Neural progenitor cell (in vitro differentiated cells): ENCODE measurements around the gene EXOSC5. TPM values are rescaled to one million over a fixed set of nuclear protein-coding genes. Genes with fewer than 3 reads are reported as not detected.

ENCODE experiments used
- DNase-seq: peaks from one replicate; pipeline ENCODE4 v3.0.0-alpha.2; 2016; ENCODE audit warnings: low spot score
- H2AFZ ChIP-seq: fragments of 200-600 bp; sonication (generic); replicated peaks from 2 replicates; pipeline ENCODE4 v1.6.1; 2016; ENCODE audit warnings: antibody characterized with exemption
- H3F3A ChIP-seq: fragments of 200-600 bp; sonication (generic); 2 replicates; pipeline ENCODE4 v1.6.1; 2016; ENCODE audit warnings: antibody characterized with exemption, low read depth
- H3K27ac ChIP-seq: fragments of 200-600 bp; sonication (generic); 2 replicates; pipeline ENCODE4 v1.5.1; 2016; ENCODE audit warnings: mild to moderate bottlenecking
- H3K27me3 ChIP-seq: fragments of 200-600 bp; sonication (generic); 2 replicates; pipeline ENCODE4 v1.6.1; 2016; ENCODE audit warnings: mild to moderate bottlenecking, moderate library complexity
- H3K36me3 ChIP-seq: fragments of 200-600 bp; sonication (generic); 2 replicates; pipeline ENCODE4 v1.5.1; 2016
- H3K4me1 ChIP-seq: fragments of 200-600 bp; sonication (generic); 2 replicates; pipeline ENCODE4 v1.6.1; 2016; ENCODE audit warnings: mixed run types
- H3K4me2 ChIP-seq: fragments of 200-600 bp; sonication (generic); 2 replicates; pipeline ENCODE4 v1.6.1; 2016
- H3K4me3 ChIP-seq: fragments of 200-600 bp; sonication (generic); 2 replicates; pipeline ENCODE4 v1.5.1; 2016
- H3K79me2 ChIP-seq: fragments of 200-600 bp; sonication (generic); 2 replicates; pipeline ENCODE4 v1.6.1; 2016; ENCODE audit warnings: low read depth
- H3K9ac ChIP-seq: fragments of 200-600 bp; sonication (generic); 2 replicates; pipeline ENCODE4 v1.6.1; 2016
- H3K9me3 ChIP-seq: fragments of 200-600 bp; sonication (generic); 2 replicates; pipeline ENCODE4 v1.5.1; 2016; ENCODE audit warnings: low read depth
- H4K20me1 ChIP-seq: fragments of 200-600 bp; sonication (generic); 2 replicates; pipeline ENCODE4 v1.6.1; 2016; ENCODE audit warnings: low read depth
- H3K27ac Mint-ChIP-seq: 3 replicates; pipeline ENCODE4 v1.8.0; 2021; ENCODE audit warnings: mixed read lengths
- H3K27me3 Mint-ChIP-seq: 2 replicates; pipeline ENCODE4 v1.8.0; 2022; ENCODE audit warnings: low read depth, mild to moderate bottlenecking, inconsistent platforms, moderate library complexity, mixed read lengths; ENCODE audit not compliant: insufficient read depth
- H3K36me3 Mint-ChIP-seq: 3 replicates; pipeline ENCODE4 v1.8.0; 2021; ENCODE audit warnings: mixed read lengths
- H3K4me1 Mint-ChIP-seq: 3 replicates; pipeline ENCODE4 v1.8.0; 2021; ENCODE audit warnings: mixed read lengths
- H3K4me3 Mint-ChIP-seq: 3 replicates; pipeline ENCODE4 v1.8.0; 2021; ENCODE audit warnings: mild to moderate bottlenecking, moderate library complexity, mixed read lengths
- H3K9me3 Mint-ChIP-seq: 3 replicates; pipeline ENCODE4 v1.8.0; 2020; ENCODE audit warnings: mixed read lengths
- CTCF ChIP-seq: fragments of 200-600 bp; sonication (generic); IDR thresholded peaks from 2 replicates; pipeline ENCODE4 v1.5.1; 2017; ENCODE audit warnings: antibody characterized with exemption, mild to moderate bottlenecking
- EZH2 ChIP-seq: fragments of 200-600 bp; sonication (generic); IDR thresholded peaks from 2 replicates; pipeline ENCODE4 v1.6.1; 2017; ENCODE audit warnings: antibody characterized with exemption, mild to moderate bottlenecking, moderate library complexity
- EZH2phosphoT487 ChIP-seq: fragments of 200-600 bp; sonication (generic); IDR thresholded peaks from 2 replicates; pipeline ENCODE4 v1.6.1; 2017; ENCODE audit warnings: antibody characterized with exemption
- small RNA-seq: library from RNA; depleted of rRNA; stranded (forward); fragments of <200 nt; gene quantifications from one replicate; pipeline ENCODE3, GENCODE V24; 2015
- total RNA-seq: library from RNA; depleted of rRNA; stranded (reverse); fragments of >200 nt; gene quantifications from 2 replicates; pipeline ENCODE4 v1.2.3, GENCODE V29; 2015; ENCODE audit warnings: low replicate concordance

EXOSC5 gene
- total RNA-seq, 1 donor from 2014 or later, result 10.3 TPM

- Mint-ChIP-seq H3K27ac (no peak overlapping the region), H3K36me3 (no peaks in the 10 kb centered on the region), H3K27me3 (peaks cover 2% of the 10 kb centered on the region), H3K4me1 (no peaks in the 10 kb centered on the region), H3K9me3 (no peaks in the 10 kb centered on the region), H3K4me3 (no peak overlapping the region)
- Histone ChIP-seq H2AFZ (no peak overlapping the region), H3K4me3 (no peak overlapping the region), H3K4me2 (no peak overlapping the region), H3F3A (no peaks in the 10 kb centered on the region), H4K20me1 (no peaks in the 10 kb centered on the region), H3K27ac (no peak overlapping the region), H3K27me3 (no peaks in the 10 kb centered on the region), H3K9me3 (no peaks in the 10 kb centered on the region), H3K4me1 (no peaks in the 10 kb centered on the region), H3K36me3 (no peaks in the 10 kb centered on the region), H3K9ac (no peak overlapping the region), H3K79me2 (no peaks in the 10 kb centered on the region)
- DNase-seq, result no peak
- TF ChIP-seq CTCF (no peak), EZH2phosphoT487 (no peak), EZH2 (no peak)
Observed at GRCh38 chr19:41341669-41342490, 55.3 kb downstream of the EXOSC5 start.

- Histone ChIP-seq H3K27me3 (no peaks in the 10 kb centered on the region), H2AFZ (no peak overlapping the region), H3K79me2 (no peaks in the 10 kb centered on the region), H3K4me2 (no peak overlapping the region), H3K4me3 (no peak overlapping the region), H3K4me1 (no peaks in the 10 kb centered on the region), H3K9ac (no peak overlapping the region), H3F3A (no peaks in the 10 kb centered on the region), H4K20me1 (no peaks in the 10 kb centered on the region), H3K9me3 (no peaks in the 10 kb centered on the region), H3K36me3 (no peaks in the 10 kb centered on the region), H3K27ac (no peak overlapping the region)
- H3K36me3 Mint-ChIP-seq, result no peaks in the 10 kb centered on the region
- TF ChIP-seq EZH2, result no peak
- no peak for TF ChIP-seq EZH2phosphoT487
- no peak for TF ChIP-seq CTCF
- no peaks in the 10 kb centered on the region for H3K4me1 Mint-ChIP-seq
- peaks cover 2% of the 10 kb centered on the region for H3K27me3 Mint-ChIP-seq
- H3K9me3 Mint-ChIP-seq, result no peaks in the 10 kb centered on the region
- H3K4me3 Mint-ChIP-seq, result no peak overlapping the region
- DNase-seq, result no peak
- H3K27ac Mint-ChIP-seq, result no peak overlapping the region
Observed at GRCh38 chr19:41339936-41340335, 57.2 kb downstream of the EXOSC5 start.

Small RNAs within 50 kb of the gene (small RNA-seq; reads per million reads assigned to genes)
- gene RF00017, result not detected

Other genes starting within 250 kb of the EXOSC5 start
- gene CYP2S1, start 204.1 kb downstream of the EXOSC5 start, total RNA-seq, result 2.0 and 8.3 TPM in 2 replicates
- gene AXL, start 178.1 kb downstream of the EXOSC5 start, total RNA-seq, result 24.7 and 45.6 TPM in 2 replicates
- gene HNRNPUL1, start 133.0 kb downstream of the EXOSC5 start, total RNA-seq, result 126 and 188 TPM in 2 replicates
- 14.1 and 19.1 TPM in 2 replicates for gene CCDC97, start 87.2 kb downstream of the EXOSC5 start, total RNA-seq
- 0.65 and 1.3 TPM in 2 replicates for gene TGFB1, start 43.4 kb downstream of the EXOSC5 start, total RNA-seq
- 2.5 and 5.5 TPM in 2 replicates for gene B9D2, start 33.2 kb downstream of the EXOSC5 start, total RNA-seq
- 4.5 and 10.7 TPM in 2 replicates for gene TMEM91, start 20.8 kb downstream of the EXOSC5 start, total RNA-seq
- 25.7 and 62.8 TPM in 2 replicates for gene BCKDHA, start 459 bp upstream of the EXOSC5 start, total RNA-seq
- gene B3GNT8, start 30.0 kb upstream of the EXOSC5 start, total RNA-seq, result 1.3 TPM in 1 of 2 replicates, not detected in the other
- gene DMAC2, start 42.6 kb upstream of the EXOSC5 start, total RNA-seq, result 39.8 and 89.4 TPM in 2 replicates
- gene ERICH4, start 45.8 kb upstream of the EXOSC5 start, total RNA-seq, result not detected in 2 replicates
- gene CEACAM21, start 178.8 kb upstream of the EXOSC5 start, total RNA-seq, result 0.19 TPM in 1 of 2 replicates, not detected in the other
- gene CEACAM4, start 229.7 kb upstream of the EXOSC5 start, total RNA-seq, result not detected in 2 replicates